ENCODE measurements around the gene HCCS. TPM values are rescaled to one million over a fixed set of nuclear protein-coding genes. Genes with fewer than 3 reads are reported as not detected.
A peak's percentile ranks its signal among the peaks of the same experiment; 100 is the strongest.

Gene HCCS
- total and polyA plus RNA-seq, 4 donors: 10.9 to 27.2 (median 16.0) TPM

- H3K4me1 ChIP-seq (ENCODE audit: control insufficient read depth in 1 of 2, insufficient read depth in 2 of 2, low read length in 2 of 2): no peaks in the 10 kb centered on the region
- no peak for ATAC-seq (ENCODE audit: low FRiP score)
- H3K27ac ChIP-seq (ENCODE audit: low read depth in 1 of 2, low read length in 2 of 2): no peak overlapping the region
- no peaks in the 10 kb centered on the region for H3K36me3 ChIP-seq (ENCODE audit: control insufficient read depth in 1 of 2, insufficient read depth in 2 of 2, low read length in 1 of 2)
- WGBS, 2 donors: 70 to 77% methylated on average over 4 of the region's 4 CpGs
- H3K27me3 ChIP-seq (ENCODE audit: control insufficient read depth in 1 of 2, insufficient read depth in 2 of 2, low read length in 1 of 2): no peaks in the 10 kb centered on the region
- no peaks in the 10 kb centered on the region for H3K9me3 ChIP-seq (ENCODE audit: control insufficient read depth, low read length)
- H3K4me3 ChIP-seq (ENCODE audit: low read length in 2 of 2): no peak overlapping the region
- no peak for DNase-seq
- intact Hi-C loops (cut with DNase I): no loop called here
These were observed 40.8 kb downstream of the HCCS start for GRCh38 chrX:11151799-11152559.

- Histone ChIP-seq H3K27ac (ENCODE audit: low read depth in 1 of 2, low read length in 2 of 2) (no peak overlapping the region), H3K27me3 (ENCODE audit: control insufficient read depth in 1 of 2, insufficient read depth in 2 of 2, low read length in 1 of 2) (no peaks in the 10 kb centered on the region), H3K36me3 (ENCODE audit: control insufficient read depth in 1 of 2, insufficient read depth in 2 of 2, low read length in 1 of 2) (no peaks in the 10 kb centered on the region), H3K4me3 (ENCODE audit: low read length in 2 of 2) (no peak overlapping the region), H3K9me3 (ENCODE audit: control insufficient read depth, low read length) (no peaks in the 10 kb centered on the region), H3K4me1 (ENCODE audit: control insufficient read depth in 1 of 2, insufficient read depth in 2 of 2, low read length in 2 of 2) (no peaks in the 10 kb centered on the region)
- ATAC-seq (ENCODE audit: low FRiP score) (no peak), DNase-seq (no peak)
- WGBS, 2 donors: 72 to 98% methylated on average over 1 of the region's 1 CpG
- intact Hi-C loops (cut with DNase I): no loop called here
These were observed 48.0 kb downstream of the HCCS start for GRCh38 chrX:11159149-11159548.

GRCh38 chrX:11164433-11164832 is 53.3 kb downstream of the HCCS start:
- no peak overlapping the region for H3K27ac ChIP-seq (ENCODE audit: low read depth in 1 of 2, low read length in 2 of 2)
- H3K4me3 ChIP-seq (ENCODE audit: low read length in 2 of 2): no peak overlapping the region
- no peaks in the 10 kb centered on the region for H3K9me3 ChIP-seq (ENCODE audit: control insufficient read depth, low read length)
- H3K36me3 ChIP-seq (ENCODE audit: control insufficient read depth in 1 of 2, insufficient read depth in 2 of 2, low read length in 1 of 2): no peaks in the 10 kb centered on the region
- ATAC-seq (ENCODE audit: low FRiP score) (no peak), DNase-seq (no peak)
- 64 to 88% methylated on average over 6 of the region's 6 CpGs for WGBS, 2 donors
- intact Hi-C loops (cut with DNase I): no loop called here
- peaks cover 0 to 2% of the 10 kb centered on the region in 2 donors for H3K4me1 ChIP-seq (ENCODE audit: control insufficient read depth in 1 of 2, insufficient read depth in 2 of 2, low read length in 2 of 2)
- no peaks in the 10 kb centered on the region for H3K27me3 ChIP-seq (ENCODE audit: control insufficient read depth in 1 of 2, insufficient read depth in 2 of 2, low read length in 1 of 2)

GRCh38 chrX:11171956-11172355 is 60.8 kb downstream of the HCCS start:
- WGBS, 2 donors: 33 to 42% methylated on average over 4 of the region's 4 CpGs
- Histone ChIP-seq H3K27ac (ENCODE audit: low read depth in 1 of 2, low read length in 2 of 2) (no peak overlapping the region), H3K4me1 (ENCODE audit: control insufficient read depth in 1 of 2, insufficient read depth in 2 of 2, low read length in 2 of 2) (no peaks in the 10 kb centered on the region), H3K36me3 (ENCODE audit: control insufficient read depth in 1 of 2, insufficient read depth in 2 of 2, low read length in 1 of 2) (no peaks in the 10 kb centered on the region), H3K27me3 (ENCODE audit: control insufficient read depth in 1 of 2, insufficient read depth in 2 of 2, low read length in 1 of 2) (no peaks in the 10 kb centered on the region), H3K9me3 (ENCODE audit: control insufficient read depth, low read length) (no peaks in the 10 kb centered on the region), H3K4me3 (ENCODE audit: low read length in 2 of 2) (no peak overlapping the region)
- DNase-seq (no peak), ATAC-seq (ENCODE audit: low FRiP score) (no peak)
- intact Hi-C loops (cut with DNase I): no loop called here

GRCh38 chrX:11172415-11172814 is 61.3 kb downstream of the HCCS start:
- Histone ChIP-seq H3K4me3 (ENCODE audit: low read length in 2 of 2) (no peak overlapping the region), H3K9me3 (ENCODE audit: control insufficient read depth, low read length) (no peaks in the 10 kb centered on the region), H3K27ac (ENCODE audit: low read depth in 1 of 2, low read length in 2 of 2) (peak overlapping the region in 1 of 2 donors; percentile 43), H3K4me1 (ENCODE audit: control insufficient read depth in 1 of 2, insufficient read depth in 2 of 2, low read length in 2 of 2) (no peaks in the 10 kb centered on the region), H3K36me3 (ENCODE audit: control insufficient read depth in 1 of 2, insufficient read depth in 2 of 2, low read length in 1 of 2) (no peaks in the 10 kb centered on the region), H3K27me3 (ENCODE audit: control insufficient read depth in 1 of 2, insufficient read depth in 2 of 2, low read length in 1 of 2) (no peaks in the 10 kb centered on the region)
- intact Hi-C loops (cut with DNase I): no loop called here
- DNase-seq: no peak
- 11 to 30% methylated on average over 4 of the region's 4 CpGs for WGBS, 2 donors
- ATAC-seq (ENCODE audit: low FRiP score): no peak

Other genes starting within 250 kb of the HCCS start
- gene AMELX, start 182.1 kb downstream of the HCCS start, total RNA-seq: not detected
- gene AMELX, start 182.1 kb downstream of the HCCS start, polyA plus RNA-seq: not detected

Data from aorta (tissue), 5 donors.